ENCODE measurements around the gene ARHGAP8. TPM values are rescaled to one million over a fixed set of nuclear protein-coding genes. Genes with fewer than 3 reads are reported as not detected.

The ARHGAP8 gene
- total RNA-seq, 2 donors from 2014 or later, result 12.2 to 15.2 TPM

- Histone ChIP-seq H3K36me3 (replicated peaks in 1 of 2; ENCODE audit: insufficient read depth in 1 of 2, low read depth in 2 of 2) (peaks cover 0 to 2% of the 10 kb centered on the region in 2 donors), H3K4me3 (no peak overlapping the region), H3K27ac (no peak overlapping the region), H3K9me3 (no peaks in the 10 kb centered on the region), H3K27me3 (no peaks in the 10 kb centered on the region), H3K4me1 (no peaks in the 10 kb centered on the region)
- DNase-seq (no peak), ATAC-seq (no peak)
- no peak for TF ChIP-seq POLR2A (IDR thresholded peaks at IDR 0.05)
- TF ChIP-seq CTCF (IDR thresholded peaks at IDR 0.05), result no peak
- WGBS, 2 donors, result 86 to 94% methylated on average over 12 to 15 of the region's 16 CpGs
- intact Hi-C loops (cut with DNase I), result no loop called here
Measured at GRCh38 chr22:44838316-44839016, 86.1 kb downstream of the ARHGAP8 start.

DNA sequence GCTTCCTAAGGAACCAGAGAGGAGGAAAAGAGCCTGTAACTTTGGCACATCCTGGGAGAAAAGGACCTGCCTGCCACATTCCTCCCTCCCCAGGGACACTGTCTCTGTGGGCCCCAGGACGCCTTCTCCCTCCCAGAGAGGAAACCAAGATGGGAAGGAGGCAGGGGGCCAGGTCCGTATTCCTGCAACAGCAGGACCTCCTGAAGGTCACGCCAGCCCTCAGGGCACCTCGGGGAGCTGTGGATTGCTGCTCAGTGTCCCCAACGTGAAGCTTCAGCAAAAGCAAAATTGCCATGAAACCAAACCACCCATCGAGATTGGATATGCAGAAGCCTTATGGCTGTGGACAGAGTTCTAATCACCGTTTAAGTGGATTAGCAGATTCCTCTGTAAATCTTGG lies 86.7 kb downstream of the ARHGAP8 start:
- TF ChIP-seq CTCF (IDR thresholded peaks at IDR 0.05) (no peak), POLR2A (IDR thresholded peaks at IDR 0.05) (no peak)
- H3K9me3 ChIP-seq, result no peaks in the 10 kb centered on the region
- H3K36me3 ChIP-seq (replicated peaks in 1 of 2; ENCODE audit: insufficient read depth in 1 of 2, low read depth in 2 of 2), result peaks cover 0 to 2% of the 10 kb centered on the region in 2 donors
- ATAC-seq (no peak), DNase-seq (no peak)
- no peaks in the 10 kb centered on the region for H3K27me3 ChIP-seq
- 74 to 76% methylated on average over 3 to 7 of the region's 7 CpGs for WGBS, 2 donors
- intact Hi-C loops (cut with DNase I), result no loop called here
- H3K4me1 ChIP-seq, result no peaks in the 10 kb centered on the region
- H3K27ac ChIP-seq, result no peak overlapping the region
- H3K4me3 ChIP-seq, result no peak overlapping the region

DNA sequence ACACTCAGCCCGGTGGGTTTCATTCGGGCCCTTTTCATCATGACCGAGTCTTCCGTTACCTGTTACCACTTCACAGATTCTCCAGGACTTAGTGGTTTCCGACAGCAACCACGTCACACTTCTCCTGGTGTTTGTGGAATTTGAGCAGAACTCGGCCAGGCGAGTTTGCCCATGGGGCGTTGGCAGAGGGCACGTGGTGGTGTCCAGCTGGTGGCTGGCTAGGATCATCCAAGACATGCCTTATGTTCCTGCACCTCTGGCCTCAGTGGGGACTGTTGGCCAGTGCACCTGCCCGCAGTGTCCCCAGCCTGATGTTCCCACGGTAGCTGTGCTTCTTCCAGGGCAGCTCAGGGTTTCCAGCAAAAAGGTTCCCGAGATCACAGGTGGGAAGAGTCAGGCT lies 87.3 kb downstream of the ARHGAP8 start:
- no peak overlapping the region for H3K27ac ChIP-seq
- peaks cover 0 to 2% of the 10 kb centered on the region in 2 donors for H3K36me3 ChIP-seq (replicated peaks in 1 of 2; ENCODE audit: insufficient read depth in 1 of 2, low read depth in 2 of 2)
- H3K4me1 ChIP-seq, result no peaks in the 10 kb centered on the region
- no peaks in the 10 kb centered on the region for H3K27me3 ChIP-seq
- intact Hi-C loops (cut with DNase I), result no loop called here
- 84% methylated on average over 10 to 13 of the region's 13 CpGs for WGBS, 2 donors
- ATAC-seq (no peak), DNase-seq (no peak)
- H3K9me3 ChIP-seq, result no peaks in the 10 kb centered on the region
- H3K4me3 ChIP-seq, result no peak overlapping the region
- TF ChIP-seq CTCF (IDR thresholded peaks at IDR 0.05), result no peak

DNA sequence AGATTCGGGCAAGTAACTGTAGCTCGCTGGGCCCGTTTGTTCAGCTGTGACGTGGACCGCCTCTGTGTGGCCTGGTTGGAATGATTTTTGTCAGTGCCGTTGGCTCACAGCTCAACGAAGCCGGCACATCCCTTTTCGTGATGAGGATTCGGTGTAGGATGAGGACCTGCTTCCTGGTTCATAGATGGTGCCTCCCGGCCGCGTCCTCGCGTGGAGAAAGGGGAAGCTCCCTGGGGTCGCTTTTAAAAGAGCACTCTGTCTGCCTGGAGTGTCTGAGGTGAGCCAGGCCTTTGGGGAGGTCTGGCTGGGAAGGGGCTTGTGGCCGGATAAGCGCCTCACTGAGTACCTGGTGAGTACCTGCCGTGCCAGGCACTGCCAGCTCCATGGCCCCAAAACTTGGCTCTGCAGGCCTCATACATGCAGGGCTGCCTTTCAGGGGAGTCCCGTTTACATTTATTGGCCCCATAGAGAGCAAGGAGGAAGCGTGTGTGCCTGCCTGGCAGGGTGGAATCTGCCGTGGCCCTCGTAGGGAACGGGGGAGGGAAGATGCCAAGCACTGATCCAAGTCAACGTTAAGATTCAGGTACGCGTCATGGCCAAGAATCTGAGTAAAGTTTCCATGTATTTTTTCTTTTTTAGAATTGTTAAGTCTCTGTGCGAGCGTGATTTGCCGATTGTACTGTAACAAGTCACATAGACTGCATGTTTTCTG lies 88.4 kb downstream of the ARHGAP8 start:
- 85 to 86% methylated on average over 25 to 30 of the region's 30 CpGs for WGBS, 2 donors
- H3K27me3 ChIP-seq, result no peaks in the 10 kb centered on the region
- DNase-seq, result no peak
- no peak overlapping the region for H3K27ac ChIP-seq
- H3K4me3 ChIP-seq, result no peak overlapping the region
- no peaks in the 10 kb centered on the region for H3K4me1 ChIP-seq
- no peak for TF ChIP-seq POLR2A (IDR thresholded peaks at IDR 0.05)
- no peak for TF ChIP-seq CTCF (IDR thresholded peaks at IDR 0.05)
- no peak for ATAC-seq
- H3K9me3 ChIP-seq, result no peaks in the 10 kb centered on the region
- intact Hi-C loops (cut with DNase I), result no loop called here
- no peaks in the 10 kb centered on the region for H3K36me3 ChIP-seq (replicated peaks in 1 of 2; ENCODE audit: insufficient read depth in 1 of 2, low read depth in 2 of 2)

All from body of pancreas (tissue), 4 donors.